ENCODE data around the gene HBS1L. TPM values are rescaled to one million over a fixed set of nuclear protein-coding genes. Genes with fewer than 3 reads are reported as not detected.

Gene HBS1L
- total and polyA plus RNA-seq, 9 of the 15 experiments (the other 6 are each of a cell fraction or from before 2014, with no cell fraction given) = 101 to 199 (median 145) TPM

GRCh38 chr6:134982161-134982560 lies 72.5 kb downstream of the HBS1L start:
- Histone ChIP-seq H2AFZ (ENCODE audit: low read depth, low read length) (no peak overlapping the region), H3K4me2 (ENCODE audit: insufficient read depth, low read length) (no peak overlapping the region), H3K36me3 (ENCODE audit: control insufficient read depth, insufficient read depth, low read length) (peaks cover 74% of the 10 kb centered on the region), H3K79me2 (ENCODE audit: control insufficient read depth, insufficient read depth, low read length) (peaks cover 5% of the 10 kb centered on the region; the same call in 1 of the 3 replicates), H3K9me3 (replicated peaks; ENCODE audit: control insufficient read depth, insufficient read depth, low read depth, low read length) (no peaks in the 10 kb centered on the region), H4K20me1 (replicated peaks; ENCODE audit: control insufficient read depth, insufficient read depth, low read length) (no peaks in the 10 kb centered on the region), H3K27ac (ENCODE audit: extremely low read depth, low read depth, low read length) (peak overlapping the region; percentile 66; the same call in 1 of the 3 replicates), H3K9me1 (ENCODE audit: control insufficient read depth, insufficient read depth, low read length) (no peaks in the 10 kb centered on the region), H3K9ac (ENCODE audit: insufficient read depth in 1 of 2, low read depth in 2 of 2, low read length in 2 of 2) (no peak overlapping the region; a peak in 1 of 4 replicates), H3K4me3 (no peak overlapping the region), H3K27me3 (ENCODE audit: control insufficient read depth in 2 of 2, insufficient read depth in 2 of 2, low read length in 2 of 2) (no peaks in the 10 kb centered on the region), H3K4me1 (replicated peaks in 1 of 2; ENCODE audit: control insufficient read depth in 2 of 2, insufficient read depth in 2 of 2, low read length in 2 of 2) (peaks cover 0 to 20% of the 10 kb centered on the region in 2 experiments; a peak in 3 of 5 replicates)
- in situ Hi-C loops (cut with MboI) = no loop called here
- 0 out of 2 replicates have a peak, but pooled peaks have one; percentile 30 for TF ChIP-seq HMBOX1 (IDR thresholded peaks at IDR 0.05)
- no peak for TF ChIP-seq CCNT2 (IDR thresholded peaks at IDR 0.05; ENCODE audit: borderline replicate concordance, extremely low read depth, insufficient read length, low read depth, low read length)
- CTCF ChIA-PET (ENCODE audit: low intra/inter-chr PET ratio) = no interaction called here
- BruUV-seq (replicated peaks) = no TSS peak
- WGBS (ENCODE audit: insufficient coverage, low coverage, missing lambda C conversion rate) = 56% methylated on average over 3 of the region's 3 CpGs
- POLR2A ChIA-PET = no interaction called here
- FAIRE-seq = no peak
- intact Hi-C loops (cut with micrococcal nuclease) = no loop called here
- no peak for DNase-seq (ENCODE audit: extremely low read depth in 1 of 4, low spot score in 3 of 4)
- no peak for ATAC-seq

GRCh38 chr6:134980846-134981245 lies 73.8 kb downstream of the HBS1L start:
- no TSS peak for BruUV-seq (replicated peaks)
- peak overlapping the region; percentile 66; the same call in 2 of the 3 replicates for H3K27ac ChIP-seq (ENCODE audit: extremely low read depth, low read depth, low read length)
- FAIRE-seq (peak; percentile 90), DNase-seq (ENCODE audit: extremely low read depth in 1 of 4, low spot score in 3 of 4) (peak; percentile 25 to 84 (median 57)), ATAC-seq (peak; percentile 93)
- peaks cover 79% of the 10 kb centered on the region for H3K36me3 ChIP-seq (ENCODE audit: control insufficient read depth, insufficient read depth, low read length)
- peaks cover 12% of the 10 kb centered on the region for H3K79me2 ChIP-seq (ENCODE audit: control insufficient read depth, insufficient read depth, low read length)
- no peaks in the 10 kb centered on the region for H4K20me1 ChIP-seq (replicated peaks; ENCODE audit: control insufficient read depth, insufficient read depth, low read length)
- H3K9me3 ChIP-seq (replicated peaks; ENCODE audit: control insufficient read depth, insufficient read depth, low read depth, low read length) = no peaks in the 10 kb centered on the region
- no peak overlapping the region for H3K4me3 ChIP-seq
- intact Hi-C loops (cut with micrococcal nuclease) (no loop called here), in situ Hi-C loops (cut with MboI) (no loop called here)
- H3K9me1 ChIP-seq (ENCODE audit: control insufficient read depth, insufficient read depth, low read length) = no peaks in the 10 kb centered on the region
- no peaks in the 10 kb centered on the region for H3K27me3 ChIP-seq (ENCODE audit: control insufficient read depth in 2 of 2, insufficient read depth in 2 of 2, low read length in 2 of 2)
- H3K4me2 ChIP-seq (ENCODE audit: insufficient read depth, low read length) = no peak overlapping the region
- ChIA-PET CTCF (ENCODE audit: low intra/inter-chr PET ratio) (no interaction called here), POLR2A (interaction anchor here (0.7 to 2.2 kb wide), 4 partner anchors 9 to 457 kb away, joined by 3 to 4 read pairs (median 4); no protein-coding TSS in a partner anchor)
- peak overlapping the region in 1 of 2 experiments; percentile 8; a peak in 1 of 4 replicates for H3K9ac ChIP-seq (ENCODE audit: insufficient read depth in 1 of 2, low read depth in 2 of 2, low read length in 2 of 2)
- peaks cover 0 to 20% of the 10 kb centered on the region in 2 experiments; a peak in 3 of 5 replicates for H3K4me1 ChIP-seq (replicated peaks in 1 of 2; ENCODE audit: control insufficient read depth in 2 of 2, insufficient read depth in 2 of 2, low read length in 2 of 2)
- H2AFZ ChIP-seq (ENCODE audit: low read depth, low read length) = no peak overlapping the region
- WGBS (ENCODE audit: insufficient coverage, low coverage, missing lambda C conversion rate) = 0% methylated on average over 1 of the region's 1 CpG
- no peak for TF ChIP-seq POU5F1 (IDR thresholded peaks at IDR 0.05; ENCODE audit: borderline replicate concordance, low read depth, low read length, partially characterized antibody)
- no peak for TF ChIP-seq MEF2A (IDR thresholded peaks at IDR 0.05; ENCODE audit: control insufficient read depth, low read depth, low read length)
- 0 out of 2 replicates have a peak, but pooled peaks have one; percentile 41 for TF ChIP-seq ADNP (tag; IDR thresholded peaks at IDR 0.05)
- TF ChIP-seq CBFA2T3 (IDR thresholded peaks at IDR 0.05) = peak; percentile 78
- no peak for TF ChIP-seq RBM15 (IDR thresholded peaks at IDR 0.05; ENCODE audit: insufficient read depth, low read length)
- peak; percentile 91 for TF ChIP-seq C11orf30 (IDR thresholded peaks at IDR 0.05; ENCODE audit: low read depth)
- TF ChIP-seq MTA1 (IDR thresholded peaks at IDR 0.05; ENCODE audit: borderline replicate concordance) = peak; percentile 66; the same call in 1 of the 2 replicates
- TF ChIP-seq FIP1L1 (IDR thresholded peaks at IDR 0.05; ENCODE audit: low read depth, low read length, poor library complexity, severe bottlenecking) = no peak
- TF ChIP-seq MAFK (IDR thresholded peaks at IDR 0.05; ENCODE audit: low read length) = peak; percentile 62; the same call in 1 of the 2 replicates
